Chondrocyte (in vitro differentiated cells): ENCODE measurements around the gene LCT. TPM values are rescaled to one million over a fixed set of nuclear protein-coding genes. Genes with fewer than 3 reads are reported as not detected.
"Not testable (repeated sequence)": the region's sequence is repeated elsewhere in the genome, so short reads cannot be mapped to it uniquely, and the experiment has no call there.

Source experiments
- DNase-seq: peaks from one replicate; pipeline ENCODE4 v3.0.0; 2021; ENCODE audit warnings: mixed read lengths, low spot score
- H3K27ac Mint-ChIP-seq: one replicate; pipeline ENCODE4 v1.8.0; 2021; ENCODE audit warnings: mild to moderate bottlenecking, moderate library complexity, mixed read lengths; ENCODE audit not compliant: unreplicated experiment
- H3K27me3 Mint-ChIP-seq: 2 replicates; pipeline ENCODE4 v1.8.0; 2021; ENCODE audit warnings: low read depth, mixed read lengths
- H3K36me3 Mint-ChIP-seq: 2 replicates; pipeline ENCODE4 v1.8.0; 2021; ENCODE audit warnings: low read depth, mixed read lengths
- H3K4me1 Mint-ChIP-seq: 2 replicates; pipeline ENCODE4 v1.8.0; 2021; ENCODE audit warnings: low read depth, mild to moderate bottlenecking, mixed read lengths
- H3K4me3 Mint-ChIP-seq: one replicate; pipeline ENCODE4 v1.8.0; 2021; ENCODE audit warnings: mild to moderate bottlenecking, moderate library complexity, mixed read lengths; ENCODE audit not compliant: unreplicated experiment
- H3K9me3 Mint-ChIP-seq: 2 replicates; pipeline ENCODE4 v1.8.0; 2021; ENCODE audit warnings: low read depth, mixed read lengths
- CTCF ChIP-seq: fragments of 200-600 bp; sonication (generic); IDR thresholded peaks from 2 replicates; pipeline ENCODE4 v1.5.0; 2021; ENCODE audit warnings: antibody characterized with exemption, mild to moderate bottlenecking, moderate library complexity
- total RNA-seq: library from RNA; stranded (reverse); gene quantifications from 3 replicates; pipeline ENCODE4 v1.2.1, GENCODE V29; 2021

The LCT gene
- total RNA-seq, 1 donor from 2014 or later: not detected

GRCh38 chr2:135798275-135798705 is 38.7 kb downstream of the LCT start:
- peaks cover 4% of the 10 kb centered on the region for H3K4me1 Mint-ChIP-seq
- peaks cover 5% of the 10 kb centered on the region for H3K9me3 Mint-ChIP-seq
- no peak for TF ChIP-seq CTCF
- H3K27ac Mint-ChIP-seq: no peak overlapping the region
- H3K36me3 Mint-ChIP-seq: no peaks in the 10 kb centered on the region
- DNase-seq: no peak
- no peaks in the 10 kb centered on the region for H3K27me3 Mint-ChIP-seq
- H3K4me3 Mint-ChIP-seq: no peak overlapping the region

- Mint-ChIP-seq H3K27ac (no peak overlapping the region), H3K36me3 (no peaks in the 10 kb centered on the region), H3K9me3 (peaks cover 5% of the 10 kb centered on the region), H3K27me3 (no peaks in the 10 kb centered on the region), H3K4me3 (no peak overlapping the region), H3K4me1 (peaks cover 8% of the 10 kb centered on the region)
- DNase-seq: no peak
- peak; percentile 92 for TF ChIP-seq CTCF
These were observed 39.3 kb downstream of the LCT start for GRCh38 chr2:135797497-135798274.

DNA sequence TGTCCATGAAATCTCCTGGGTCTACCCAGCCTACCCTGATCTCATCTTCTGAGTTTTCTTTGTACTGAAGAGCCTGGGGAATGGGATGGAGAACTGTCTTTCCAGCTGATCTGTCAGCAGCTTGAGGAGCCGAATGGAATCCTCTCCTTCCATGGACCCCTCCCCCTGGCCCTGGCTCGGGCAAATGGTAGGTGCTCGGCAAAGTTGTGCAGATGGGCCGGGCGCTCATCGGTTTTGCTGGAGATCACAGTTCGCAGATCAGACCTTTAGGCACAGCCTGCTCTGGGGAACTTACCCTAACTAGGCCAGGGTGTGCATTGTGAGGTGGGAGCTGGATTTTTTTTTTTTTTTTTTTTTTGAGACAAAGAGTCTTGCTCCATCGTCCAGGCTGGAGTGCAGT is 40.4 kb downstream of the LCT start:
- Mint-ChIP-seq H3K36me3 (no peaks in the 10 kb centered on the region), H3K4me3 (no peak overlapping the region), H3K27ac (no peak overlapping the region), H3K9me3 (peaks cover 5% of the 10 kb centered on the region), H3K27me3 (no peaks in the 10 kb centered on the region), H3K4me1 (peaks cover 18% of the 10 kb centered on the region)
- DNase-seq: no peak
- no peak for TF ChIP-seq CTCF

- not testable (repeated sequence) for H3K4me3 Mint-ChIP-seq, DNase-seq, H3K36me3 Mint-ChIP-seq, H3K27me3 Mint-ChIP-seq, H3K9me3 Mint-ChIP-seq, H3K27ac Mint-ChIP-seq
- H3K4me1 Mint-ChIP-seq: peaks cover 28% of the 10 kb centered on the region
These were observed 41.3 kb downstream of the LCT start for GRCh38 chr2:135795641-135796040.

DNA sequence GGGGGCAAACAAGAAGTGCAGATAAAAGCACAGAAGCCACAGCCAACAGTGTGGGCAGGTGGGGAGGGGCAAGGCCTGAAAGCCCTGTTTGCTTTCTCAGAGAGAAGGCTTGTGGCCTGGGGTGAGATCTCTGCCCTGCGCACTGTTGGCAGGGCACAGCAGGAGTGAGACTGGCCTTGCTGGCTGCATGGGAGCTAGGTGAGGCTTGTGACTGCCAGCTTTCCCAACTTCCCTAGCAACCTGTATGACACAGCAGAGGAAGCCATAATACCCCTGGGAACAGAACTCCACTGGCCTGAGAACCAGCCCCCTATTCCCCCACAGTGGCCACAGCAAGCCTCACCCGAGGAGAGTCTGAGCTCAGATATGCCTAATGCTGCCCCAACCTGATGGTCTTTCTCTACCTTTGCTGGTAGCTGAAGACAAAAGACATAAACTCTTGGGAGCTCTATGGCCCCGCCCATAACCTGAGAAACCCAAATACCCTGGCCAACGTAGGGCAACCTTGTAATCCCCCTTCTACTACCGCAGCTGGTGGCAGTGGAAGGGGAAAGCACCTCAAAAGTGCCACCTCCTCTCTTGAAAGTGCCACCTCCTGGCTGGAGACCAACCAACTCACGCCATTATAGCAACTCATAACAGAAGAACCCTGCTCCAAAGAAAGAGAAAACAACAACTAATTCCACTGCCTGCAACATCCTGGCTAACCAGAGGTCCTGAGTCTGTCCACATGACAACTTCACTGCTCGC is 44.4 kb downstream of the LCT start:
- DNase-seq: no peak
- Mint-ChIP-seq H3K4me3 (no peak overlapping the region), H3K9me3 (no peaks in the 10 kb centered on the region), H3K27ac (peak overlapping the region; percentile 95), H3K36me3 (no peaks in the 10 kb centered on the region), H3K27me3 (no peaks in the 10 kb centered on the region), H3K4me1 (peaks cover 33% of the 10 kb centered on the region)
- no peak for TF ChIP-seq CTCF
